Suppressor macrophage treated with lipopolysaccharide for 4 hours (primary cell): ENCODE data around the gene CCBE1.
A peak's percentile ranks its signal among the peaks of the same experiment; 100 is the strongest.

Experiments
- DNase-seq: peaks from one replicate; pipeline ENCODE4 v3.0.0-alpha.2; 2020

The CCBE1 gene

GRCh38 chr18:59437851-59438569 is 259.2 kb downstream of the CCBE1 start:
- no peak for DNase-seq

GRCh38 chr18:59432803-59433597 is 264.2 kb downstream of the CCBE1 start:
- no peak for DNase-seq

GRCh38 chr18:59431131-59431530 is 266.1 kb downstream of the CCBE1 start:
- no peak for DNase-seq

- DNase-seq = no peak
Measured at GRCh38 chr18:59429608-59430007, 267.6 kb downstream of the CCBE1 start.

GRCh38 chr18:59428018-59428417 is 269.2 kb downstream of the CCBE1 start:
- DNase-seq = no peak

- no peak for DNase-seq
Measured at GRCh38 chr18:59426855-59427254, 270.4 kb downstream of the CCBE1 start.

GRCh38 chr18:59423259-59423658 is 274.0 kb downstream of the CCBE1 start:
- no peak for DNase-seq

GRCh38 chr18:59420244-59420643 is 277.0 kb downstream of the CCBE1 start:
- DNase-seq = no peak

GRCh38 chr18:59419386-59419785 is 277.8 kb downstream of the CCBE1 start:
- DNase-seq = no peak

- no peak for DNase-seq
Measured at GRCh38 chr18:59416818-59417217, 280.4 kb downstream of the CCBE1 start.

- no peak for DNase-seq
Measured at GRCh38 chr18:59414111-59414653, 283.0 kb downstream of the CCBE1 start.

GRCh38 chr18:59402432-59403090 is 294.7 kb downstream of the CCBE1 start:
- DNase-seq = peak; percentile 70

- no peak for DNase-seq
Measured at GRCh38 chr18:59400407-59400806, 296.8 kb downstream of the CCBE1 start.

- DNase-seq = no peak
Measured at GRCh38 chr18:59395226-59396175, 301.7 kb downstream of the CCBE1 start.

- DNase-seq = no peak
Measured at GRCh38 chr18:59393381-59393780, 303.8 kb downstream of the CCBE1 start.

GRCh38 chr18:59388817-59389216 is 308.4 kb downstream of the CCBE1 start:
- no peak for DNase-seq

GRCh38 chr18:59387687-59388565 is 309.3 kb downstream of the CCBE1 start:
- DNase-seq = no peak

- DNase-seq = no peak
Measured at GRCh38 chr18:59386909-59387686, 310.1 kb downstream of the CCBE1 start.

GRCh38 chr18:59385191-59385590 is 312.0 kb downstream of the CCBE1 start:
- DNase-seq = no peak

- no peak for DNase-seq
Measured at GRCh38 chr18:59383851-59384250, 313.4 kb downstream of the CCBE1 start.
